Measurements from ENCODE around the gene HBG2.

DNA sequence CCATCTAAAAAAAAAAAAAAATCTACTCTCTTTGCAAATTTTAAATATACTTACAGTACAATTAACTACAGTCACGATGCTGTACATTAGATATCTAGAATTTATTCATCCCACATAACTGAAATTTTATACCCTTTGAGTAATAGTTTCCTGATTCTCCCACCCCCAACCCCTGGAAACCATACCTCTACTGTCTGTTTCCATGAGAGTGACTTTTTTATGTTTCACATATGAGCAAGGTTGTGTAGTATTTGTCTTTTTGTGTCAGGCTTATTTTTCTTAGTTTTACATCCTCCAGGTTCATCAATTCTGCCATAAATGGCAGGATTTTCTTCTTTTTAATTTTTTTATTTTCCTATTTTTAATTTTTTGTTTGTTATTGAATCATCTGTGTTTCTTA lies 30.9 kb downstream of the HBG2 start:
- no peak for TF ChIP-seq RAD21 (IDR thresholded peaks at IDR 0.05; ENCODE audit: low read depth)
- TF ChIP-seq EP300 (IDR thresholded peaks at IDR 0.05; ENCODE audit: borderline replicate concordance): no peak
- no peak for TF ChIP-seq REST (IDR thresholded peaks at IDR 0.05; ENCODE audit: low read depth)
- no peak for TF ChIP-seq NFIC (IDR thresholded peaks at IDR 0.05)
- TF ChIP-seq TCF12 (IDR thresholded peaks at IDR 0.05; ENCODE audit: low read depth): no peak
- no peak for TF ChIP-seq MAX (IDR thresholded peaks at IDR 0.05)
- no peak for TF ChIP-seq YY1 (IDR thresholded peaks at IDR 0.05; ENCODE audit: low read depth)
- no peak for TF ChIP-seq TEAD4 (IDR thresholded peaks at IDR 0.05)
- TF ChIP-seq CEBPB (IDR thresholded peaks at IDR 0.05): no peak
- no peak for TF ChIP-seq CREB1 (IDR thresholded peaks at IDR 0.05; ENCODE audit: low read depth)
- TF ChIP-seq TAF1 (IDR thresholded peaks at IDR 0.05; ENCODE audit: low read depth): no peak
- TF ChIP-seq EGR1 (IDR thresholded peaks at IDR 0.05): no peak

All from Ishikawa (cell line).